ENCODE measurements around the gene DLG2. TPM values are rescaled to one million over a fixed set of nuclear protein-coding genes. Genes with fewer than 3 reads are reported as not detected.

The DLG2 gene
- polyA plus RNA-seq, 3 donors: 0.24 to 0.39 TPM; not detected in 1

GRCh38 chr11:84687433-84687832, 939.7 kb downstream of the DLG2 start:
- Histone ChIP-seq H3K9ac (ENCODE audit: insufficient read depth, low read length, poor library complexity, severe bottlenecking) (no peak overlapping the region), H3K4me3 (replicated peaks in 1 of 3; ENCODE audit: low read depth in 2 of 3, low read length in 3 of 3) (no peak overlapping the region), H3K4me1 (ENCODE audit: control insufficient read depth in 1 of 2, insufficient read depth in 2 of 2, low read length in 2 of 2) (no peaks in the 10 kb centered on the region), H3K36me3 (replicated peaks in 1 of 2; ENCODE audit: control insufficient read depth in 1 of 2, insufficient read depth in 2 of 2, low read length in 2 of 2) (no peaks in the 10 kb centered on the region), H4K20me1 (ENCODE audit: insufficient read depth, low read length) (no peaks in the 10 kb centered on the region), H3K4me2 (replicated peaks; ENCODE audit: extremely low read depth, low read length, poor library complexity, severe bottlenecking) (no peak overlapping the region), H3K27ac (ENCODE audit: low read depth in 1 of 2, low read length in 2 of 2) (no peak overlapping the region), H3K27me3 (ENCODE audit: control insufficient read depth in 2 of 2, insufficient read depth in 2 of 2, low read length in 2 of 2) (no peaks in the 10 kb centered on the region), H3K9me3 (replicated peaks in 1 of 2; ENCODE audit: control insufficient read depth in 1 of 2, insufficient read depth in 1 of 2, low read length in 2 of 2) (no peaks in the 10 kb centered on the region), H2AFZ (ENCODE audit: insufficient read depth, low read depth, low read length, poor library complexity, severe bottlenecking) (no peak overlapping the region), H3K79me2 (ENCODE audit: insufficient read depth, low read length) (no peaks in the 10 kb centered on the region)
- Mint-ChIP-seq H3K27ac (no peak overlapping the region), H3K9me3 (peaks cover 0 to 2% (median 0%) of the 10 kb centered on the region in 7 donors), H3K4me1 (peaks cover 5% of the 10 kb centered on the region), H3K4me3 (no peak overlapping the region), H3K27me3 (ENCODE audit: low read depth in 3 of 3) (no peaks in the 10 kb centered on the region), H3K36me3 (no peaks in the 10 kb centered on the region)
- no peak for TF ChIP-seq CTCF (IDR thresholded peaks at IDR 0.05)
- intact Hi-C loops (cut with micrococcal nuclease): no loop called here
- DNase-seq: no peak

- Histone ChIP-seq H3K27me3 (ENCODE audit: control insufficient read depth in 2 of 2, insufficient read depth in 2 of 2, low read length in 2 of 2) (no peaks in the 10 kb centered on the region), H3K79me2 (ENCODE audit: insufficient read depth, low read length) (no peaks in the 10 kb centered on the region), H3K4me1 (ENCODE audit: control insufficient read depth in 1 of 2, insufficient read depth in 2 of 2, low read length in 2 of 2) (no peaks in the 10 kb centered on the region), H3K36me3 (replicated peaks in 1 of 2; ENCODE audit: control insufficient read depth in 1 of 2, insufficient read depth in 2 of 2, low read length in 2 of 2) (no peaks in the 10 kb centered on the region), H3K9me3 (replicated peaks in 1 of 2; ENCODE audit: control insufficient read depth in 1 of 2, insufficient read depth in 1 of 2, low read length in 2 of 2) (no peaks in the 10 kb centered on the region), H3K4me2 (replicated peaks; ENCODE audit: extremely low read depth, low read length, poor library complexity, severe bottlenecking) (no peak overlapping the region), H3K27ac (ENCODE audit: low read depth in 1 of 2, low read length in 2 of 2) (no peak overlapping the region), H3K9ac (ENCODE audit: insufficient read depth, low read length, poor library complexity, severe bottlenecking) (no peak overlapping the region), H2AFZ (ENCODE audit: insufficient read depth, low read depth, low read length, poor library complexity, severe bottlenecking) (no peak overlapping the region), H4K20me1 (ENCODE audit: insufficient read depth, low read length) (no peaks in the 10 kb centered on the region), H3K4me3 (replicated peaks in 1 of 3; ENCODE audit: low read depth in 2 of 3, low read length in 3 of 3) (no peak overlapping the region)
- no peak for TF ChIP-seq CTCF (IDR thresholded peaks at IDR 0.05)
- no peak overlapping the region for H3K27ac Mint-ChIP-seq
- H3K4me3 Mint-ChIP-seq: no peak overlapping the region
- H3K36me3 Mint-ChIP-seq: no peaks in the 10 kb centered on the region
- peaks cover 5% of the 10 kb centered on the region for H3K4me1 Mint-ChIP-seq
- H3K9me3 Mint-ChIP-seq: peaks cover 0 to 2% (median 0%) of the 10 kb centered on the region in 7 donors
- WGBS (ENCODE audit: insufficient coverage): no CpG with 5 or more reads among the region's 1 CpG
- DNase-seq: no peak
- intact Hi-C loops (cut with micrococcal nuclease): no loop called here
- H3K27me3 Mint-ChIP-seq (ENCODE audit: low read depth in 3 of 3): no peaks in the 10 kb centered on the region
Observed at GRCh38 chr11:84686716-84687115, 940.4 kb downstream of the DLG2 start.

All from CD14-positive monocyte (primary cell).